ENCODE data around the gene AADAT.
"Not testable (repeated sequence)": the region's sequence is repeated elsewhere in the genome, so short reads cannot be mapped to it uniquely, and the experiment has no call there.

The AADAT gene

DNA sequence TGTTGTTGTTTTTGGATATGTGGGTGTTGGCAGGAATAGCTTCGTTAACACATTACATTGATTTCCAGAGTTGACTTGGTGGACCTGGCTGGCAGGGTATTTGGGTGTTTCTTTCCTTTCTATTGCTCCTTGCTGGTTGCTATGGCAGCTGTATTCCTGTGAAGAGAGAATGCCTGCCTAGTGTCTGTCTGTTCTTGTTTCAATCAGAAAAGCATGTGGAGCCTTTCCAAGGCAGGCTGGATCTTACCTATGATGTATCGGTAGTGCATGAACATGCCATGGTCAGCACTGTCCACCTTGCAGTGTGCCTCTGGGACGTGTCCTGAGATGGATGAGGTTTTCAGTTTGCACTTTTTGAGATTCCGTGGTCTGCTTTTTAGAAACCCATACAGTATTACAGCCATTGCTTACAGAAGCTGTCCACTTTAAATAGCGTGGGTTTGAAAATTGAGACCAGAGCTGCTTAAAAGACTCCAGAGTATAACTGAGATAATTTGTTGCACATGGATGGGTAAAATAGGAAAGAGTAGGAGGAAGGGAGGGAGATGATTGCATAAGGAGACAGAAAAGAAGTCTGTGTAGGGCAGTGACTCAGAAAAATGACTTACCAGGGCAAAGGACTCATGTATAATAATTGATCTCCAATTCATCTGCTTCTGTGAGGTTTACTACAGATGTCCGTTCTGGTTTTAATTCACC lies 20.0 kb upstream of the AADAT start:
- Histone ChIP-seq H3K36me3 (ENCODE audit: insufficient read depth, low read length) (no peaks in the 10 kb centered on the region), H3K9ac (ENCODE audit: low read depth, low read length) (no peak overlapping the region), H3K4me1 (ENCODE audit: insufficient read depth, low read length) (peaks cover 13% of the 10 kb centered on the region), H3K9me3 (ENCODE audit: control insufficient read depth, insufficient read depth, low read length) (no peaks in the 10 kb centered on the region)

DNA sequence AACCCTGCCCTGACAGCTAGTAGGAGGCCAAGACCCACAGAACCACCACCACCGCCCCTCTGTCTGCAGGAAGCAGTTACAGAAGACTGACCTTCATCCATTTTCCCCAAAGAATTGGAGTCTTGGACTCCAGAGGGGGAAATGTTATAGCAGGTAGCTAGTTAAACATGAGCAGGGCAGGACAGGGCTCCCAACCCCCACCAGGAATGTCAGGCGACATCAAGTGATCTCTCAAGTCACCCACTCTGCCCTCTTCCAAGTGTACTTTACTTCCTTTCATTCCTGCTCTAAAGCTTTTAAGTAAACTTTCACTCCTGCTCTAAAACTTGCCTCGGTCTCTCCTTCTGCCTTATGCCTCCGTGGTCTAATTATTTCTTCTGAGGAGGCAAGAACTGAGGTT lies 17.1 kb upstream of the AADAT start:
- no peaks in the 10 kb centered on the region for H3K36me3 ChIP-seq (ENCODE audit: insufficient read depth, low read length)
- H3K9ac ChIP-seq (ENCODE audit: low read depth, low read length) = no peak overlapping the region
- H3K9me3 ChIP-seq (ENCODE audit: control insufficient read depth, insufficient read depth, low read length) = no peaks in the 10 kb centered on the region
- H3K4me1 ChIP-seq (ENCODE audit: insufficient read depth, low read length) = peaks cover 13% of the 10 kb centered on the region

DNA sequence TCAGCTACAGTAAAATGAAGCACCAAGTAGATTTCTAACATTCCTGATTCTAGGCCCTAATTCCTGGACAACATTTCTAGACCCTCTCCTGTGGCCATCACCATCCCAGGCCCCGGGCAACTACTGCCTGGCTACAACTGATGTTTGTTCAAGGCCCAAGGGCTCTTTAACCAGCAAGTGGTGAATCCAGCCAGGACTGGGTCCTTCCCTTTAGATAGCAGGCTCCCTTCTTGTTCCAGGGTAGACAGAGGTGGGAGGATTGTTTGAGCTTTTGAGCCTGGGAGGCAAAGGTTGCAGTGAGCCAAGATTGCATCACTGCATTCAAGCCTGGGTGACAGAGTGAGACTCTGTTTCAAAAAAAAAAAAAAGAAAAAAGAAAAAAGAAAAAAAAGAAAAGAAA lies 12.7 kb upstream of the AADAT start:
- H3K9ac ChIP-seq (ENCODE audit: low read depth, low read length) = no peak overlapping the region
- H3K36me3 ChIP-seq (ENCODE audit: insufficient read depth, low read length) = no peaks in the 10 kb centered on the region
- peaks cover 2% of the 10 kb centered on the region; the same call in 1 of the 2 replicates for H3K9me3 ChIP-seq (ENCODE audit: control insufficient read depth, insufficient read depth, low read length)
- peaks cover 7% of the 10 kb centered on the region for H3K4me1 ChIP-seq (ENCODE audit: insufficient read depth, low read length)

DNA sequence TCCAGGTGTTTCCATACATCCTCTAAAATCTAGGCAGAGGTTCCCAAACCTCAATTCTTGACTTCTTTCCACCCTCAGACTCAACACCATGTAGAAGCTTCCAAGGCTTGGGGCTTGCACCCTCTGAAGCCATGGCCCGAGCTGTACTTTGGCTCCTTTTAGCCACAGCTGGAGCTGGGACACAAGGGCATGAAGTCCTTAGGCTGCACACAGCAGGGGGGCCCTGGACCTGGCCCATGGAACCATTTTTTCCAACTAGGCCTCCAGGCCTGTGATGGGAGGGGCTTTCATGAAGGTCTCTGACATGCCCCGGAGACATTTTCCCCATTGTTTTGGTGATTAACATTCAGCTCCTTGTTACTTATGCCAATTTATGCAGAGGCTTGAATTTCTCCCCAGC lies 8.4 kb upstream of the AADAT start:
- H3K4me1 ChIP-seq (ENCODE audit: insufficient read depth, low read length); H3K9ac ChIP-seq (ENCODE audit: low read depth, low read length); H3K36me3 ChIP-seq (ENCODE audit: insufficient read depth, low read length); H3K9me3 ChIP-seq (ENCODE audit: control insufficient read depth, insufficient read depth, low read length): not testable (repeated sequence)

DNA sequence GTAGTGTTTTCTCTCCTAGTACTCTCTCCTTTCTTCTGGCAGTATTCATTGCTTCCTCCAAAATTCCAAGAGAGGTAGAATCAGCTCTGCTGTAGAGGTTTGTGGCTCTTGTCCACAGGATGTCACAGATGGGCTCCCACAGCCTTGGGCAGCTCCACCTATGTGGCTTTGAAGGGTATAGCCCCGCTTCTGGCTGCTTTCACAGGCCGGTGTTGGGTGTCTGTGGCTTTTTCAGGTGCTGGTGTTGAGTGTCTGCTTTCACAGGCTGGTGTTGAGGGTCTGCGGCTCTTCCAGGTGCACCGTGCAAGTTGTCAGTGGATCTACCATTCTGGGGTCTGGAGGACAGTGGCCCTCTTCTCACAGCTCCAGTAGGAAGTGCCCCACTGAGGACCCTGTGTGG lies 7.9 kb upstream of the AADAT start:
- peaks cover 5% of the 10 kb centered on the region for H3K4me1 ChIP-seq (ENCODE audit: insufficient read depth, low read length)
- H3K9me3 ChIP-seq (ENCODE audit: control insufficient read depth, insufficient read depth, low read length) = peaks cover 2% of the 10 kb centered on the region; the same call in 1 of the 2 replicates
- H3K36me3 ChIP-seq (ENCODE audit: insufficient read depth, low read length) = no peaks in the 10 kb centered on the region

DNA sequence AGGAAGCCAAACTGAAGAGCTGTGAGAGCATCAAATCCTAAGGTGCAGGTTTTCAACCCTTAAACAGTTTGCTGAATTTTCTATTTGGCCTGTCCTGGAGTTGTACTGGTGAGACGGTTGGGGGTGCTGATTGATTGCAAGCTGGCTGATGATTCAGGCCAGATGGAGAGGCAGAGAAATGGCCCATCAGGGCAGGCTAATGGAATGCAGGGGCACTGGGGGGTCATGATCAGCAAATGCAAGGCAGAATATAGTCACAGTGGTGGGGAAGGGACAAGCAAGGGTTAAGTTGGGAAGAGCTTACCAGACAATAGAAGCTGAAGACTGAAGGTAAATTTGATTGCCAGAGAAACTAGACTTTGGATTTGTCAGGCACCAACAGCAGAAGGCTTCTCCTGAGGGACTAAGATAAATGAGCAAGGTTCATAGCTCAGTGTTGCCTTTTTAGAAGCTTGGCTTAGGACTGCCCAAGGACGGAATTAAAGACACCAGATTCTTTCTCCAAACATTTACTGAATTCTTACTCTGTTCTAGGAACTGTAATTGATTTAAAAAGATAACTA lies 4.3 kb upstream of the AADAT start:
- no peak overlapping the region for H3K9ac ChIP-seq (ENCODE audit: low read depth, low read length)
- H3K9me3 ChIP-seq (ENCODE audit: control insufficient read depth, insufficient read depth, low read length) = peaks cover 2% of the 10 kb centered on the region; the same call in 1 of the 2 replicates
- H3K4me1 ChIP-seq (ENCODE audit: insufficient read depth, low read length) = peaks cover 5% of the 10 kb centered on the region; the same call in 1 of the 2 replicates
- H3K36me3 ChIP-seq (ENCODE audit: insufficient read depth, low read length) = no peaks in the 10 kb centered on the region

More for the DNA sequence above, 7.9 kb upstream of the AADAT start:
- no peak overlapping the region for H3K9ac ChIP-seq (ENCODE audit: low read depth, low read length)

DNA sequence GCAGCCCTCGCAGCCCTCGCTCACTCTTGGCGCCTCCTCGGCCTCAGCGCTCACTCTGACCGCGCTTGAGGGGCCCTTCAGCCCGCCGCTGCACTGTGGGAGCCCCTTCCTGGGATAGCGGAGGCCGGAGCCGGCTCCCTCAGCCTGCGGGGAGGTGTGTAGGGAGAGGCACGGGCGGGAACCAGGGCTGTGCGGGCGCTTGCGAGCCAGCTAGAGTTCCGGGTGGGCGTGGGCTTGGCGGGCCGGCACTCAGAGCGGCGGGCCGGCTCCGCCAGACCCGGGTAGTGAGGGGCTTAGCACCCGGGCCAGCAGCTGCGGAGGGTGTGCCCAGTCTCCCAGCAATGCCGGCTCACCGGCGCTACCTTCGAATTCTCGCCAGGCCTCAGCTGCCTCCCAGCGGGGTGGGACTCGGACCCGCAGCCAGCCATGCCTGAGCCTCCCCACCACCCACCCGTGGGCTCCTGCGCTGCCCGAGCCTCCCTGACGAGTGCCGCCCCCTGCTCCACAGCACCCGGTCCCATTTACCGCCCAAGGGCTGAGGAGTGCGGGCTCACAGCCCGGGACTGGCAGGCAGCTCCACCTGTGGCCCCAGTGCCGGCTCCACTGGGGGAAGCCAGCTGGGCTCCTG lies 1.4 kb upstream of the AADAT start:
- H3K9me3 ChIP-seq (ENCODE audit: control insufficient read depth, insufficient read depth, low read length) = no peaks in the 10 kb centered on the region
- no peaks in the 10 kb centered on the region for H3K36me3 ChIP-seq (ENCODE audit: insufficient read depth, low read length)
- H3K4me1 ChIP-seq (ENCODE audit: insufficient read depth, low read length) = peaks cover 5% of the 10 kb centered on the region; the same call in 1 of the 2 replicates
- H3K9ac ChIP-seq (ENCODE audit: low read depth, low read length) = peak overlapping the region; percentile 86; the same call in 1 of the 2 replicates

DNA sequence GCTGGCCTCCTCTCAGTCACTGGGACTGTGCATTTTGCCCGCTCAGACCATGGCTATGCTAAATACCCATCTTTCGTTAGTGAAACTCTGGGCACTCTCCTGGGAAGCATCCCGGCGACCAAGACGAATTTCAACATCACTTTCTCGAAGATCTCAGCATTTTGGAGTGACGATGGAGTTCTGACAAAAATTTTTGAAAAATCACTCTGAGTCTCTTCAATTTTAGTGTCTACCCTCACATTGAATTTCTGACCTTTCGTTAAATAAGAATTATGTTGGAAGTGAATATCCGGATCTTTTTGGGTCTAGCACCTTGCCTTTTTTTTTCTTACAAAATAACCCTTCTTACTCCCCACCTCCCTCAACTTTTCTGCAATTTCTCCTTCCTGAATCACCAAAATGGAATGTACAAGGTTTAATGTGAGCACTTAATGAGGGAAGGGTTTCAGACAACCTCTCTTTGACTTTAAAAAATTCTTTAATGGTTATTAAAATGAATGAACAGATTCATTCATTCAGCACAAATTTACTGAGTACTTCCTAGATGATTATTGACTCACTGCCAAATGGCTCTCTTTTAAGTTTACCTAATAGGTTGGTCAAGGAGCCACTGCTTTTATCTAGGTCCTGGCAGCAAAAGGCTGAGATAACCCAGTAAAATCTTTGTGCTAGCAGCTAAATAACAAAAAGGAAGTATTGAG lies 746 bp upstream of the AADAT start:
- Histone ChIP-seq H3K9ac (ENCODE audit: low read depth, low read length) (peak overlapping the region; percentile 86; the same call in 1 of the 2 replicates), H3K36me3 (ENCODE audit: insufficient read depth, low read length) (0 out of 2 replicates have a peak, but pooled peaks cover 4% of the 10 kb centered on the region), H3K9me3 (ENCODE audit: control insufficient read depth, insufficient read depth, low read length) (no peaks in the 10 kb centered on the region), H3K4me1 (ENCODE audit: insufficient read depth, low read length) (peaks cover 5% of the 10 kb centered on the region; the same call in 1 of the 2 replicates)

DNA sequence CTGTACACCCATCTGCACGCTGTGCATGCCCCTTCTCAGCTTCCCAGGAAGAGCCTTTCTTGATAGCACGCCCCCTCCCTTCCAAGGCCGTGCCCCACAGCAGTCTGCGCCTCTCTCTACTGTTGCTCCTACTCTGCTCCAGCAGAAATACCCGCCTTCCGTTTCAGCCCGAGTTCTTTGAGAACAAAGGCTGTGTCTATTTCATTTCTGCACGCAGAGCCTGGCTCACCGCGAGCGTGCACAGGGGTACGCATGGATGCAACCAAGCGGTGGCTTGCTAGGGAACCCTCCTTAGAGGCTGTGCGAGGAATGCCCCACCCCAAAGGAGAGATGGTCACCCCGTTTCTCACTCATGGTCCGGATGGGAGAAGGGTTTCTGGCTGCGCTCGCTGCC lies 485 bp downstream of the AADAT start:
- H3K9ac ChIP-seq (ENCODE audit: low read depth, low read length) = peak overlapping the region; percentile 86

DNA sequence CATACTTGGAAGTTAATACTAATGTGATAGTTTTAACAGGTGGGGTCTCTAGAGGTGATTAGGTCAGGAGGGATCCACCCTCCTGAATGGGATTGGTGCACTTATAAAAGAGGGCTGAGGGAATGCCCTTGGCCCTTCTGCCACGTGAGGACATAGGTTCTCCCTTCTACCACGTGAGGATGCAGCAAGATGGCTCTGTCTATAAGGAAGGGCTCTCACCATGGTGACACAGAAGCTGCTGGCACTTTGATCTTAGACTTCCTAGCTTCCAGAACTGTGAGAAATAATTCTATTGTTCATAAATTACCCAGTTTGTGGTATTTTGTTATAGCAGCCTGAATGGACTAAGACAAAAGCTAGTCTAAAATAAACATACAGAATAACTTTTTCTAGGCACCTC lies 1.0 kb downstream of the AADAT start:
- Histone ChIP-seq H3K4me1 (ENCODE audit: insufficient read depth, low read length) (no peaks in the 10 kb centered on the region), H3K9ac (ENCODE audit: low read depth, low read length) (peak overlapping the region; percentile 86; the same call in 1 of the 2 replicates), H3K36me3 (ENCODE audit: insufficient read depth, low read length) (0 out of 2 replicates have a peak, but pooled peaks cover 4% of the 10 kb centered on the region), H3K9me3 (ENCODE audit: control insufficient read depth, insufficient read depth, low read length) (no peaks in the 10 kb centered on the region)

More for the DNA sequence above, 485 bp downstream of the AADAT start:
- Histone ChIP-seq H3K4me1 (ENCODE audit: insufficient read depth, low read length) (peaks cover 2% of the 10 kb centered on the region; the same call in 1 of the 2 replicates), H3K36me3 (ENCODE audit: insufficient read depth, low read length) (0 out of 2 replicates have a peak, but pooled peaks cover 4% of the 10 kb centered on the region), H3K9me3 (ENCODE audit: control insufficient read depth, insufficient read depth, low read length) (no peaks in the 10 kb centered on the region)

DNA sequence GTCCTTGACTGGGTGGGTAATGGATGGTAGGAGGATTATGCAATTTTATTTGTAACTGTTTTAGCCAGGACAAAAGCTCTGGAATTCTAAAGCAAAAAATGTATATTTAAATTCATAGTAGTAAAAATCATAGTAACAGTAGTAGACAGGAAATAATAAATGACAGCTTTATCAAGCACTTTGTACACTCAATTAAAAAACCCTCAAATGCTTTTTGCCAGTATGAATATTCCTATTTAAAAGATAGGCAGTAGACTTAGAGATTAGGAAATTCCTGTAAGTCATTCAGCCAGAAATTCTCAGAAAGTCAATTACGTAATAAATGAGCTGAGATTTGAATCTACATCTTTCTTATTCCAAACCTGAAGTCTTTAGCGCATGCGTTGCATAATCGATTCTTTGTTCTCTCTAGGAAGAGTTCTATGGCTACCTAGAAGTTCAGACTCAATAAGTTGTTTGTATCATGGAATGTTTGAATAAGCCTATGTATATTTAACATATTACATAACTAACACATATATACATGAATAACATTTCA lies 2.5 kb downstream of the AADAT start:
- Histone ChIP-seq H3K4me1 (ENCODE audit: insufficient read depth, low read length) (no peaks in the 10 kb centered on the region), H3K9ac (ENCODE audit: low read depth, low read length) (no peak overlapping the region), H3K9me3 (ENCODE audit: control insufficient read depth, insufficient read depth, low read length) (no peaks in the 10 kb centered on the region), H3K36me3 (ENCODE audit: insufficient read depth, low read length) (0 out of 2 replicates have a peak, but pooled peaks cover 4% of the 10 kb centered on the region)

DNA sequence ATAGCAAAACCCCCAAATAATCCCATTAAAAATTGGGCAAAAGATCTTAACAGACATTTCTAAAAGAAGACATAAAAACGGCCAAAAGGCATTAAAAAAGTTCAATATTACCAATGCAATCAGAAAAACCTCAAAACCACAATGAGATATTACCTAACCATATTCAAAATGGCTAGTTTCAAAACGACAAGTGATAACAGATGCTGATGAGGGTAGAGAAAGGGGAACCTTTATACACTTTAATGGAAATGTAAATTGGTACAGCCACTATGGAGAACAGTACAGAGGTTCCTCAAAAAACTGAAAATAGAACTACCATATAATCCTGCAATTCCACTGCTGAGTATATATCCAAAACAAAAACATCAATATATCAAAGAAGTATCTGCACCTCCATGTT lies 6.2 kb downstream of the AADAT start:
- H3K4me1 ChIP-seq (ENCODE audit: insufficient read depth, low read length) = no peaks in the 10 kb centered on the region
- H3K36me3 ChIP-seq (ENCODE audit: insufficient read depth, low read length) = peaks cover 7% of the 10 kb centered on the region; the same call in 1 of the 2 replicates
- H3K9ac ChIP-seq (ENCODE audit: low read depth, low read length) = no peak overlapping the region
- H3K9me3 ChIP-seq (ENCODE audit: control insufficient read depth, insufficient read depth, low read length) = no peaks in the 10 kb centered on the region

DNA sequence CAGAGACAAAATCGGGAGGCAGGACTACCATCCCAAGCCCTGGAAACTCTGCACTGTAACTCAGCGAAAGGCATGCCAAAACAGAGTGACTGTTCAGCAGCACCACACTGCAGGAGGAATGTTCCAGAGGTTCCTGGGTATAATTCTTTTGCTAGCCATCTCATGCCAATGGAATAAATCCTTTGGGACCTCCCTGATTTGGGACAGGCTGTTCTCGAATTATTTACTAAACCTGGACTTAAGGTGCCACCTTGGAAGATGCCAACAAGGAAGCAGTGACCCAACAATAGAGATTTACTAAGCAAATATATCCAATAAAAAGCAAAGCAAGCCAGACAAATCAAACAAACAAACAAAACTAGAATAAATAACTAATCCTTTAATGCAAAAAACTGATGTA lies 9.3 kb downstream of the AADAT start:
- Histone ChIP-seq H3K36me3 (ENCODE audit: insufficient read depth, low read length) (peaks cover 7% of the 10 kb centered on the region; the same call in 1 of the 2 replicates), H3K9ac (ENCODE audit: low read depth, low read length) (no peak overlapping the region), H3K4me1 (ENCODE audit: insufficient read depth, low read length) (no peaks in the 10 kb centered on the region), H3K9me3 (ENCODE audit: control insufficient read depth, insufficient read depth, low read length) (no peaks in the 10 kb centered on the region)

DNA sequence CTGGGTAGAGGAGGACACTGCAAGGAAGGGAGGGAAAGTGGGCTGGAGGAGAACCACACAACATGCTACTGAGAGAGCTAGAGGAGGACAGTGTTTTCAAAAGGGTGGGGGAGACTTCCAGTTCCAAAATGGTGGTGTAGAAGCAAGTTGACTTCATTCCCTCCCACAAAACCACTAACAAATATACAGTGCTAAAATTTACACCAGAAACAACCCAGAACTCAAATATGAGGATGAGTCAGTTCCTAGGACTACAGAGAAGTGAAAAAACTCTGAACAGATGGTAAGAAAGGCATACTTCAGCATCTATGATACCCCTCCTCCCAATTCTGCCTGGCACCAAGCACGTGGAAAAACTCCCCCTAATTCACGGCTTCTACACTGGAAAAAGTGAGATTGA lies 9.8 kb downstream of the AADAT start:
- Histone ChIP-seq H3K9ac (ENCODE audit: low read depth, low read length) (no peak overlapping the region), H3K36me3 (ENCODE audit: insufficient read depth, low read length) (peaks cover 7% of the 10 kb centered on the region; the same call in 1 of the 2 replicates), H3K9me3 (ENCODE audit: control insufficient read depth, insufficient read depth, low read length) (no peaks in the 10 kb centered on the region), H3K4me1 (ENCODE audit: insufficient read depth, low read length) (no peaks in the 10 kb centered on the region)

Measured in ES-I3 (cell line).